Activated CD8-positive, alpha-beta T cell treated with anti-CD3 and anti-CD28 coated beads for 36 hours (primary cell): ENCODE data around the gene IL20. TPM values are rescaled to one million over a fixed set of nuclear protein-coding genes. Genes with fewer than 3 reads are reported as not detected.

Source experiments
- ATAC-seq: fragments of 200-7000 bp; cut with Tn5 transposase; one replicate; pipeline ENCODE4 v1.10.0; 2021; ENCODE audit warnings: mild to moderate bottlenecking, moderate library complexity
- CTCF ChIA-PET: fragments of 350-600 bp; sonication (Branson Sonifier 250); formaldehyde crosslinking; loops from one replicate; lab custom pipeline; 2021; ENCODE audit warnings: antibody characterized with exemption; lab: Charles Lee
- POLR2A ChIA-PET: fragments of 350-600 bp; sonication (Branson Sonifier 250); formaldehyde crosslinking; loops from one replicate; lab custom pipeline; 2021; ENCODE audit warnings: antibody characterized with exemption; lab: Charles Lee
- DNase-seq: peaks from one replicate; pipeline ENCODE4 v3.0.0-alpha.2; 2020
- H3K27ac Mint-ChIP-seq: one replicate; pipeline ENCODE4 v1.8.0; 2021; ENCODE audit warnings: mild to moderate bottlenecking, mixed read lengths
- H3K27me3 Mint-ChIP-seq: one replicate; pipeline ENCODE4 v1.8.0; 2021; ENCODE audit warnings: mixed read lengths
- H3K36me3 Mint-ChIP-seq: one replicate; pipeline ENCODE4 v1.8.0; 2021; ENCODE audit warnings: low read depth, mixed read lengths
- H3K4me1 Mint-ChIP-seq: one replicate; pipeline ENCODE4 v1.8.0; 2021; ENCODE audit warnings: low read depth, mixed read lengths
- H3K4me3 Mint-ChIP-seq: one replicate; pipeline ENCODE4 v1.8.0; 2021; ENCODE audit warnings: mild to moderate bottlenecking, moderate library complexity, mixed read lengths
- H3K9me3 Mint-ChIP-seq: one replicate; pipeline ENCODE4 v1.8.0; 2021; ENCODE audit warnings: mixed read lengths
- intact Hi-C: fragments of 100-400 bp; cut with micrococcal nuclease; formaldehyde crosslinking; loops from one replicate; pipeline ENCODE4 v1.10.0; 2022
- total RNA-seq, 2 experiments: library from RNA; stranded (reverse); gene quantifications; one replicate each; pipeline ENCODE4 v1.2.3, GENCODE V29; 2021
- TF ChIP-seq, protein P1 (sequence below): fragments of 200-600 bp; IDR thresholded peaks from one replicate; pipeline ENCODE4 v1.8.0; 2022; ENCODE audit warnings: antibody characterized with exemption, mild to moderate bottlenecking

The IL20 gene
- total RNA-seq, 2 experiments from 2014 or later: not detected

DNA sequence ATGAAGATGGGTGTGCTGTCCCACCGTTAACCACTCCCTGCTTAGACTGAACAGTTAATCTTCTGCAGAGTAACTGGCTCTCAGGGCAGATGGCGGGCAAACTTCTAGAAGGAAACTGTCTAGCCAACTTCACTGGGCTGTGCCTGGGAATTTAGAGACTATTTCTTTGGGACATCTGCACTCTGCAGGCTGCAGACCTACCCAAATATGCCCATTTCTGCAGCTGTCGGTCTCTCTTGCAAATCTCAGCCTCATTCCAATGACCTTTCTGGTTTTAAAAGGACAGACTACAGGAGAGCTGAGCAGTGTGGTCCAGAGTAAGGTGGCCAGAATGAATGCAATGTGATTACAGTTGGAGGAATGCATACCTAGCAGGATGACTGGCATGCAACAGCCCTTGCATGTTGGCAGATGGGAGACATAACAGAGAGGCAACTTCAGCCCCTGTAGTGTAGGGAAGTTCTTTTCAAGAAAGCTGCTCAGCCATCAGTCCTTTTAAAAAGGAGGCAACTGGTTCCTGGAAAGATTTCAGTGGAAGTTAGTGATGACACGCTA, 26.3 kb upstream of the IL20 start:
- TF ChIP-seq, protein P1, sequence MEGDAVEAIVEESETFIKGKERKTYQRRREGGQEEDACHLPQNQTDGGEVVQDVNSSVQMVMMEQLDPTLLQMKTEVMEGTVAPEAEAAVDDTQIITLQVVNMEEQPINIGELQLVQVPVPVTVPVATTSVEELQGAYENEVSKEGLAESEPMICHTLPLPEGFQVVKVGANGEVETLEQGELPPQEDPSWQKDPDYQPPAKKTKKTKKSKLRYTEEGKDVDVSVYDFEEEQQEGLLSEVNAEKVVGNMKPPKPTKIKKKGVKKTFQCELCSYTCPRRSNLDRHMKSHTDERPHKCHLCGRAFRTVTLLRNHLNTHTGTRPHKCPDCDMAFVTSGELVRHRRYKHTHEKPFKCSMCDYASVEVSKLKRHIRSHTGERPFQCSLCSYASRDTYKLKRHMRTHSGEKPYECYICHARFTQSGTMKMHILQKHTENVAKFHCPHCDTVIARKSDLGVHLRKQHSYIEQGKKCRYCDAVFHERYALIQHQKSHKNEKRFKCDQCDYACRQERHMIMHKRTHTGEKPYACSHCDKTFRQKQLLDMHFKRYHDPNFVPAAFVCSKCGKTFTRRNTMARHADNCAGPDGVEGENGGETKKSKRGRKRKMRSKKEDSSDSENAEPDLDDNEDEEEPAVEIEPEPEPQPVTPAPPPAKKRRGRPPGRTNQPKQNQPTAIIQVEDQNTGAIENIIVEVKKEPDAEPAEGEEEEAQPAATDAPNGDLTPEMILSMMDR: no peak

DNA sequence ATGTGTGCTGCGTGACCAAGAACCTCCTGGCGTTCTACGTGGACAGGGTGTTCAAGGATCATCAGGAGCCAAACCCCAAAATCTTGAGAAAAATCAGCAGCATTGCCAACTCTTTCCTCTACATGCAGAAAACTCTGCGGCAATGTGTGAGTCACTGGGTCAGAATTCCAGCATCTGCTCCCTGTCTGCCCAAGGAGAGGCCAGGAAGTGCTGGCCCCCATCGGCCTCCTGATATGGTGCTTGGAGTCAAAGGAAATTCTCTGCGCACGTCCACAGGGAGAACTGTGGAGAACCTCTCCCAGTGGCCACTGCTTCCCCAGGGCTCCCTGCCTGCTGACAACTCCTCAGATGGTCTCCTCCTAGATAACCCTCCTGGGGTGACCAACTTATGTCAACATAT, 25.6 kb upstream of the IL20 start:
- no peaks in the 10 kb centered on the region for H3K9me3 Mint-ChIP-seq
- CTCF ChIA-PET: interaction anchor here (1.0 kb wide), 1 partner anchor 25 kb away, joined by 3 read pairs; no protein-coding TSS in a partner anchor
- peaks cover 4% of the 10 kb centered on the region for H3K27me3 Mint-ChIP-seq
- peaks cover 3% of the 10 kb centered on the region for H3K4me1 Mint-ChIP-seq
- ATAC-seq: no peak
- intact Hi-C loops: no loop called here
- POLR2A ChIA-PET: no interaction called here
- TF ChIP-seq, protein P1: no peak
- no peaks in the 10 kb centered on the region for H3K36me3 Mint-ChIP-seq
- no peak for DNase-seq
- H3K27ac Mint-ChIP-seq: no peak overlapping the region
- no peak overlapping the region for H3K4me3 Mint-ChIP-seq

More for the DNA sequence above, 26.3 kb upstream of the IL20 start:
- Mint-ChIP-seq H3K36me3 (no peaks in the 10 kb centered on the region), H3K4me1 (peaks cover 3% of the 10 kb centered on the region), H3K4me3 (no peak overlapping the region), H3K9me3 (no peaks in the 10 kb centered on the region), H3K27ac (no peak overlapping the region), H3K27me3 (peaks cover 4% of the 10 kb centered on the region)
- intact Hi-C loops: no loop called here
- ATAC-seq (no peak), DNase-seq (no peak)
- POLR2A ChIA-PET: no interaction called here
- CTCF ChIA-PET: interaction anchor here (0.8 to 1.2 kb wide), 5 partner anchors 10 to 79 kb away, joined by 3 read pairs; no protein-coding TSS in a partner anchor

DNA sequence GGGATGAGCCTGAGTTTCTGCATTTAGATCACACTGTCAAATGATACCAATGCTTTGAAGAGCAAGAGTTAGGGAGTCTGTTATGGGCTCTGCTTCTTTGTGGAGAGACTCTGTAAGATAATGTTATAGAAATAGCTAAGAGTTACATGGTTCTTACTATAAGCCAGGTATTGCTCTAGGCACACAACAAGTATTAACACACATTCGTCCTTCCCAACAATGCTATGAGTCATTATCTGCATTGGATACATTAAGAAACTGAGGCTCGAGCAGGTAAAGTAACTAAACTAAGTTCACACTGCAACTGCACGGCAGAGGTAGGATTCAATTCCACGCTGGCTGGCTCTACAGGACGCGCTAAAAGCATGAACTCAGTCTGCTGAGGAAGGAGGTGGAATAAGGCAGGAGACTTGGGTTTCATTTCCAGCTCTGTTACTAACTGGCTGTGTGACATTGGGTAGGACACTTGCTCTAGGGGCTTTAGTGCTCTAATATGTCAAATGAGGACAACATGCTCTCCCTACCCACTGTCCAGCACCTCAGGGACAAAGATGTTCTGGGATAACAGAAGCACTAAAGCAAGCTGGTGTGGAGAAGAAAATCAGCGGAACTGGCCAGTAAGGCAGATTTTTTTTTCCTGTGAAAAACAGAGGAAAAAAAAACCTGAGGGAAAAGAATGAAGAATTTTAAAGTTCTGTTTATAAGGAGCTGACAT, 23.7 kb upstream of the IL20 start:
- DNase-seq: no peak
- H3K27ac Mint-ChIP-seq: no peak overlapping the region
- H3K4me3 Mint-ChIP-seq: no peak overlapping the region
- POLR2A ChIA-PET: interaction anchor here (1.2 kb wide), 1 partner anchor 55 kb away, joined by 4 read pairs; the partner anchor contains the start of gene IL24
- CTCF ChIA-PET: interaction anchor here (0.8 to 7.5 kb wide), 6 partner anchors 16 to 91 kb away, joined by 3 to 48 read pairs (median 3); no protein-coding TSS in a partner anchor
- H3K4me1 Mint-ChIP-seq: peaks cover 3% of the 10 kb centered on the region
- TF ChIP-seq, protein P1: no peak
- intact Hi-C loops: no loop called here
- H3K9me3 Mint-ChIP-seq: no peaks in the 10 kb centered on the region
- peaks cover 4% of the 10 kb centered on the region for H3K27me3 Mint-ChIP-seq
- ATAC-seq: no peak
- no peaks in the 10 kb centered on the region for H3K36me3 Mint-ChIP-seq

DNA sequence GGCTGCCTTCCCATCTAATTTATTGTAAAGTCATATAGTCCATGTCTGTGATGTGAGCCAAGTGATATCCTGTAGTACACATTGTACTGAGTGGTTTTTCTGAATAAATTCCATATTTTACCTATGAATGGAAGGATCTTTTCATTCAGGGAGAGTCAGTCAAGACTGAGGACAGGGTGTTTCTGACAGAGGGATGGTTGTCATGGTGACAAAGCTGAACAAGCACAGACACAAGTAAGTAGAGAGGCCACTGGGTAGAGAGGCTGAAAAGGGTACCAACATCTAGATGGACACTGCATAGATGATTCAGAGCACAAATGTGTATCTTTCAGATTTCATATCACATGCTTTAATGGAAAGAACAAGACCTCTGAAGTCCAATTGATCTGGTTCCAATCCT, 22.6 kb upstream of the IL20 start:
- Mint-ChIP-seq H3K9me3 (no peaks in the 10 kb centered on the region), H3K27ac (no peak overlapping the region), H3K36me3 (no peaks in the 10 kb centered on the region), H3K27me3 (peaks cover 4% of the 10 kb centered on the region), H3K4me3 (no peak overlapping the region), H3K4me1 (peaks cover 3% of the 10 kb centered on the region)
- ChIA-PET CTCF (interaction anchor here (0.8 to 7.5 kb wide), 2 partner anchors 14 to 90 kb away, joined by 3 to 48 read pairs; no protein-coding TSS in a partner anchor), POLR2A (no interaction called here)
- TF ChIP-seq, protein P1: no peak
- intact Hi-C loops: no loop called here
- DNase-seq: no peak
- ATAC-seq: no peak

DNA sequence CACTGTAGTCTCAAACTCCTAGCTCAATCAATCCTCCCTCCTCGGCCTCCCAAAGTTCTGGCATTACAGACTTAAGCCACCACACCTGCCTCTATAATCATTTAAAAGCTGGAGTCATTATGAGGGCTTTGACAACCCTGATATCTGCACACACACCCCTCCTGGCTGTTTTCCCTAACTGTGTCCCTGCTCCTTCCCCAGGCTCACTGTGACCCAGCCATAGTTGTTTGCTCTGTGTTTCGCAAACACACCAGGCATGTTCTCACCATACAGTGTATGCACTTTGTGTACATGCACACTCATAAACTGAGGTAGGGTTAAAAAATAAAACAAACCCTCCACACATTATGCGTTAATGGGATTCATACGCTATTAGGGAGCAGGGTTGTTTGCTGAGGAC, 21.8 kb upstream of the IL20 start:
- Mint-ChIP-seq H3K4me1 (peaks cover 3% of the 10 kb centered on the region), H3K27ac (no peak overlapping the region), H3K4me3 (no peak overlapping the region), H3K36me3 (no peaks in the 10 kb centered on the region), H3K9me3 (no peaks in the 10 kb centered on the region), H3K27me3 (peaks cover 4% of the 10 kb centered on the region)
- TF ChIP-seq, protein P1: no peak
- ATAC-seq (no peak), DNase-seq (no peak)
- ChIA-PET POLR2A (no interaction called here), CTCF (interaction anchor here (7.5 kb wide), 1 partner anchor 14 kb away, joined by 48 read pairs; no protein-coding TSS in a partner anchor)
- intact Hi-C loops: no loop called here
